ENCODE measurements around the gene KCNJ4. TPM values are rescaled to one million over a fixed set of nuclear protein-coding genes. Genes with fewer than 3 reads are reported as not detected.
"Not testable (repeated sequence)": the region's sequence is repeated elsewhere in the genome, so short reads cannot be mapped to it uniquely, and the experiment has no call there.

Gene KCNJ4
- total RNA-seq, 2 experiments from 2014 or later: not detected

DNA sequence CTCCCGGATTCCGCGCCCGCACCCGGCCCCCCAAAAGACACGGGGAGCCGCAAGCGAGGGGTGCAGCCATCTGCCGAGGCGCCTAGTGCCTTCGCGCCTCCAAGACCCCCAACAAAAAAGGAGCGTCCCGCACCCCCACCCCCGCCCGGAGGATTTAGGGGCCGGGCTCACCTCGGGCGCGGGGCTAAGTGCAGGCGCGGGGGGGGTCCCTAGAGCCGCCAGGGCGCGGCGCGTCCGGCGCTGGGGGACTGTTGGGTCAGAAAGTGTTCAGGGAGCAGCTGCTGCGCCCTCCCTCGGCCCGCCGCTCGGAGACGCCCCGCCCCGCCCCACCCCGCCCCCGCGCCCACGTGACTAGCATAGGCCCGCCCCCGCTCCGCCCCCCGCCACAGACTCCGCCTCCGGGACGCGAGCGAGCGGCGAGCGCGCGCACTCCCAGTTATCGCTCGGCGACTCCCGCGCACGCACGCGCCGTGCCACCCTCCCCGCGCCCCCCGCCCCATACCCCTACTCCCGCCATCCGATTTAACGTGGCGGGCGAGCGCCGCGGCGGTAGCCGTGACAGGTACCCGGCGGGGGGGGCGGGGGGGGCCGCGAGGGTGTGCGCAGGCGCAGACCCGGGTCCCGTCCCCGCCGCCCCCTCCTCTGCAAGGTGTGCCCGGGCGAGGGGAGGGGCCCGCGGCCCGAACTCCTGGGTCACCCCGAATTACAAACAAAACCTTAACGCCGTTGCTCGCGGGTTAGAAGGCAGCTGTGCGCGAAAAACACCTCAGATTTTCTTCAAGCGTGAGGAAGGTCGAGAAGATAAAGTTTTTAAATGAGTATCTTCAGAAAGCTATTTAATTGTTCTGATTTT lies 56.2 kb downstream of the KCNJ4 start:
- Mint-ChIP-seq H3K4me3 (peak overlapping the region; percentile 74), H3K27ac (peak overlapping the region; percentile 74), H3K9me3 (ENCODE audit: low read depth) (no peaks in the 10 kb centered on the region), H3K27me3 (peaks cover 23% of the 10 kb centered on the region), H3K36me3 (no peaks in the 10 kb centered on the region), H3K4me1 (peaks cover 38% of the 10 kb centered on the region)
- CTCF ChIA-PET: interaction anchor here (1.2 to 2.3 kb wide), 2 partner anchors 15 to 347 kb away, joined by 3 to 9 read pairs; no protein-coding TSS in a partner anchor
- ATAC-seq (peak; percentile 80), DNase-seq (peak; percentile 85)

- H3K36me3 Mint-ChIP-seq; H3K9me3 Mint-ChIP-seq (ENCODE audit: low read depth): not testable (repeated sequence)
- H3K27ac Mint-ChIP-seq: peak overlapping the region; percentile 74
- CTCF ChIA-PET: interaction anchor here (2.3 kb wide), 1 partner anchor 346 kb away, joined by 9 read pairs; no protein-coding TSS in a partner anchor
- DNase-seq (peak; percentile 70), ATAC-seq (peak; percentile 46)
- peaks cover 23% of the 10 kb centered on the region for H3K27me3 Mint-ChIP-seq
- peaks cover 43% of the 10 kb centered on the region for H3K4me1 Mint-ChIP-seq
- peak overlapping the region; percentile 74 for H3K4me3 Mint-ChIP-seq
These were observed 56.8 kb downstream of the KCNJ4 start for GRCh38 chr22:38398181-38398608.

DNA sequence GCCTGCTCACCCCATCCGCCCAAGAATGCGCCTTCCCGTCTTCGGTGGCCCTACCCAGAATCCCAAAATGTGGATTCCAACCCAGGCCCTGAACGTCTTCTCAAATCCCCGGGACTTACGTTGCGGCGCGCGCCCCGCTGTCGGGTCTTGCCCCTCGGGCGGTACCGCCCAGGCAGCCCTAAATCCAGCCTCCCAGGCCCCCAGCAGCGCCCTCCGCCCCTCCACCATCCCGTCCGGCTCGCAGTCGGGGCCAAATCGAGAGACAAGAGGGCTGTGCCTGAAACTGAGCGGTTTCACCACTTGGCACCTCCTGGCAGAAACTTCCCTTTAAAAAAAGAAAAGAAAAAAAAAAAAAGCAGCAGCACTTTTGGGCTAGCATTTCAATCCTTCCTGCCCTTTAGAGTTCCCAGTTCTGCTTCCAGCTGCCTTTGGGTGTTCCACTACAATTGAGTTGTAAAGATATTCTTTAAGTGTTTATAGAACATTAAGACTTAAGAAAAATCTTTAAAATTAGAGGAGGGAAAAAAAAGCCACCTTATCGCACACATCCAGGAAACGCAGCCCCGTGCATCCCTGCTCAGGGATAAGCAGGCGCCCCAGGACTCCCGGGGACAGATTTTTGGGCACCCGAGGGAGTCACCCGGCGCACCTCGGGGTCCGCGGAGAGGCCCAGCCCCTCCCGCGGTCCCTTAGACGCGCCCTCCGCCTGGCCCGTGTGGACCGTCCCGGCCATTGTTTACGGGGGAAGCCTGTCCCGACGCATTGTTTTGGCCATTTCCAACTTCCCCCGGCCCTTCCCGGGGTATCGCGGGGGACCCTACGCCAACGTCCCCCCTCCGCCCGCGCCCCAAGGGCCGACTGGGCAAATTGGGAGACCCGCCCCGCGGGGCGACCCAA lies 57.6 kb downstream of the KCNJ4 start:
- no peak for DNase-seq
- peak; percentile 10 for ATAC-seq
- Mint-ChIP-seq H3K27me3 (peaks cover 20% of the 10 kb centered on the region), H3K36me3 (no peaks in the 10 kb centered on the region), H3K27ac (no peak overlapping the region), H3K4me3 (peak overlapping the region; percentile 74), H3K9me3 (ENCODE audit: low read depth) (no peaks in the 10 kb centered on the region), H3K4me1 (peaks cover 50% of the 10 kb centered on the region)
- CTCF ChIA-PET: no interaction called here

- DNase-seq; H3K9me3 Mint-ChIP-seq (ENCODE audit: low read depth); ATAC-seq; H3K36me3 Mint-ChIP-seq: not testable (repeated sequence)
- CTCF ChIA-PET: interaction anchor here (0.6 kb wide), 1 partner anchor 14 kb away, joined by 3 read pairs; no protein-coding TSS in a partner anchor
- peak overlapping the region; percentile 37 for H3K27ac Mint-ChIP-seq
- H3K27me3 Mint-ChIP-seq: peaks cover 18% of the 10 kb centered on the region
- peaks cover 51% of the 10 kb centered on the region for H3K4me1 Mint-ChIP-seq
- peak overlapping the region; percentile 74 for H3K4me3 Mint-ChIP-seq
These were observed 58.4 kb downstream of the KCNJ4 start for GRCh38 chr22:38396440-38397069.

DNA sequence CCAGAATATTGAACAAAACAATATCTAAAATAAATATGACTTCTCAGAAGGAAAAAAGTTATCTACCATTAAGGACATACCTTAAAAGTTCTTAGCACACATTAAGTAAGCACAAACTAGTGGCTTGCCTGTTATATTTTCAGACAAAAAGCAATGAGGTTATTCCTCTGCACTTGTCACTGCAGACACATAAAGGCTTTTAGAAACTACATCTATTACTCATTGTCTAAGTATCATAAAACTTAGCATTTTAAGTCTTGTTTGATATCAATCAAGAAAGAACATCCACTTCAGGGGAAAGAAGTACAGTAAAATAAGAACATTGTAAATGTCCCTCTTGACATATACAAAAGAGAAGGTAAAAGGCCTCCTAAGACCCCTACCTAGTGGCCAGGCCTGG lies 59.1 kb downstream of the KCNJ4 start:
- not testable (repeated sequence) for ATAC-seq; H3K9me3 Mint-ChIP-seq (ENCODE audit: low read depth); DNase-seq; H3K36me3 Mint-ChIP-seq
- CTCF ChIA-PET: interaction anchor here (0.6 kb wide), 1 partner anchor 15 kb away, joined by 3 read pairs; no protein-coding TSS in a partner anchor
- H3K4me3 Mint-ChIP-seq: peak overlapping the region; percentile 43
- H3K27me3 Mint-ChIP-seq: peaks cover 12% of the 10 kb centered on the region
- H3K27ac Mint-ChIP-seq: peak overlapping the region; percentile 37
- peaks cover 55% of the 10 kb centered on the region for H3K4me1 Mint-ChIP-seq

DNA sequence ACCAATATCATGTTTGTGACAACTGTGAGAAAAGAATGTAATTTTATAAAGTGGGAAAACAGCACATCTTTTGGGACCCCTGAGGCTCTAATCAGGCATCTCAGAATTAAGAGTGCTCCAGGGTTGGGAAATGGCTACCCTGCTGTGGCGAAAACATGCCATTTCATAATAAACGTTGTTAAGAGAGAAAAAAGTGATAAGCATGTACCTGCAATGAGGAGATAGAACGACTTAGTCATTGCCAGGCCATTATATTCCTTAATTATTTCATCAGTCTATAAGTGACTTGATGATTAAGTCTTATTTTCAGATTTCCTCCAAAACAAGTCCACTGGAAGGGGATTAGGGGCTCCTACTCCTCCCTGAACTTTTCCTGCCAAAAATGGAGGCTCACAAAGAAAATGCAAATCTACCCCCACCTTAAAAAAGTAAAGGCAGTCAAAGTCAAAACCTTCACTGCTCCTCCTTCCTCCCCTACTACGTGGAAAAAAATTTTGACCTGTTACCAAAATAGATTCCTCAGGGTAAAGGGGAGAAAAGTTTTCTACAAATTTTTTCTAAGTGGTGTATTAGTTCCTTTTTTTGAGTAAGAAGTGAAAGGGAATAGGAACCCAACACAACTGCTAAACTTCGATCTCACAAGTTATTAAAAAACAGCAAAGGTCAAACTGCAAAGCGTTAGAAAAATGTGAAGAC lies 59.9 kb downstream of the KCNJ4 start:
- not testable (repeated sequence) for H3K9me3 Mint-ChIP-seq (ENCODE audit: low read depth)
- peak overlapping the region; percentile 37 for H3K27ac Mint-ChIP-seq

GRCh38 chr22:38389428-38389818 lies 65.6 kb downstream of the KCNJ4 start:
- H3K4me3 Mint-ChIP-seq; H3K36me3 Mint-ChIP-seq; CTCF ChIA-PET; DNase-seq; H3K27me3 Mint-ChIP-seq; H3K27ac Mint-ChIP-seq; ATAC-seq; H3K9me3 Mint-ChIP-seq (ENCODE audit: low read depth): not testable (repeated sequence)
- peaks cover 38% of the 10 kb centered on the region for H3K4me1 Mint-ChIP-seq

More for the DNA sequence above, 59.9 kb downstream of the KCNJ4 start:
- ATAC-seq, DNase-seq, H3K27me3 Mint-ChIP-seq, H3K36me3 Mint-ChIP-seq: not testable (repeated sequence)
- CTCF ChIA-PET: interaction anchor here (1.0 to 1.2 kb wide), 2 partner anchors 15 to 18 kb away, joined by 3 to 5 read pairs; no protein-coding TSS in a partner anchor
- peaks cover 63% of the 10 kb centered on the region for H3K4me1 Mint-ChIP-seq
- H3K4me3 Mint-ChIP-seq: peak overlapping the region; percentile 6

DNA sequence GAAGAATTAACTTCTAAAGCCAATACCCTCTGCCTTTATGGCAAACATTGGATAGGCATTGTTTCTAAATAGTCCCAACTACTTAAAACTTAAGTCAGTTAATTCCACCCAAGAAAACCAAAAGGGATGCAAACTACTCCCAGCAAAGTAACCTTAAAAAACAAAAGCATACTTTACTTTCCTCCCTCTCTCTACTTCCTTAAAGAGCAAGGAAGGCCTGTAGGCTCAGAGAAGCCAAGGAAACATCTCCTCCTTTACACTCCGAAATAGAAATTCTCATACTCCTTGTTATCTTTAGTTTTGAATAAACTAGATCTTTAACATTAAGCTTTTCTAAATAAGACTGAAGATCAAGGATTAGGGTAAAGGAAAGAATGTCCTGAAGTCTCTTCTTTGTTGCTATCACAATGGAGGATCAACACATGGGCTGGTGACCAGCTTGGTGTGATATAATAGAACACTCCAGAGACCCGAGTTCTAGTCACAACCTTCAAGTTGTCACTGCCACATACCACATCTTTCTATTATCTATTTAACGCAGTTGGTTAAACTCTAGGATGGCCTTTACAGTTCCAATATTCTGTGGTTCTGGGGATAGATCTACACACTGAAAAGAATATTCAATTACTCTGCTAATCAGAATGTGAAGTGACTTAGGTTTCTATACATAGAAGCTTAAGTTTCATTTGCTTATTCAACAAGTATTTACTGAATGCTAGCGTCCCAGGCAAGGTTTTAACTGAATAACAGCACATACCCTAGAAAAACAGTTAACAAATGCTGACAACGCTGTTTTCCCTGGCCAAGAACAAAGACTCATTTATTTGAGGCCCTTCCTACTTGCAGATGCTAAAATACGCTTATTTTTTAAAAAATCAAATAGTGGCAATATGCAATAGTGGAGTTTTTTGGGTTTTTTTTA lies 66.2 kb downstream of the KCNJ4 start:
- DNase-seq; H3K4me3 Mint-ChIP-seq; CTCF ChIA-PET; ATAC-seq; H3K27ac Mint-ChIP-seq; H3K36me3 Mint-ChIP-seq; H3K27me3 Mint-ChIP-seq; H3K9me3 Mint-ChIP-seq (ENCODE audit: low read depth): not testable (repeated sequence)
- H3K4me1 Mint-ChIP-seq: peaks cover 33% of the 10 kb centered on the region

- ATAC-seq, H3K4me3 Mint-ChIP-seq, H3K27ac Mint-ChIP-seq: not testable (repeated sequence)
These were observed 68.1 kb downstream of the KCNJ4 start for GRCh38 chr22:38386918-38387317.

DNA sequence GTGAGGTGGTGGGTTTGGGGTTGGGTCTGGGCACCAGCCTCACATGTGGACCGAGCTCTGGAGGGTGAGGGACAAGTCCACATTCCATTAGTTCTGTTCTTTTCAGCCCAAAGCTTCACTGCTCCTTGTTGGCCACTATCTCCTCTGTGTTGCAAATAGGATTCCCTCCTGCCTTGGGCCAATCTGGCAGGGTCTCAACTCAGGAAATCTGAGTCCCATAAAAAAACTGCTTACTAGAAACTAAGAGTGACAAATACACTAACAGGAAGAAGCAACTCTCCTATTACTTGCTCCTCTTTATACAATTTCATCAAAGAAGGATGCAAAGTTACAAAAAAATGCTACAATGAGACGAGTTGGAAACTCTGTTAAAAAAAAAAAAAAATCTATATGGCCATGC lies 71.6 kb downstream of the KCNJ4 start:
- no peak for ATAC-seq
- Mint-ChIP-seq H3K27me3 (peaks cover 2% of the 10 kb centered on the region), H3K4me3 (no peak overlapping the region), H3K4me1 (peaks cover 4% of the 10 kb centered on the region), H3K9me3 (ENCODE audit: low read depth) (no peaks in the 10 kb centered on the region), H3K27ac (no peak overlapping the region), H3K36me3 (peaks cover 8% of the 10 kb centered on the region)
- no peak for DNase-seq
- CTCF ChIA-PET: no interaction called here

More at GRCh38 chr22:38386918-38387317, 68.1 kb downstream of the KCNJ4 start:
- peaks cover 22% of the 10 kb centered on the region for H3K4me1 Mint-ChIP-seq
- CTCF ChIA-PET; DNase-seq; H3K27me3 Mint-ChIP-seq; H3K36me3 Mint-ChIP-seq; H3K9me3 Mint-ChIP-seq (ENCODE audit: low read depth): not testable (repeated sequence)

DNA sequence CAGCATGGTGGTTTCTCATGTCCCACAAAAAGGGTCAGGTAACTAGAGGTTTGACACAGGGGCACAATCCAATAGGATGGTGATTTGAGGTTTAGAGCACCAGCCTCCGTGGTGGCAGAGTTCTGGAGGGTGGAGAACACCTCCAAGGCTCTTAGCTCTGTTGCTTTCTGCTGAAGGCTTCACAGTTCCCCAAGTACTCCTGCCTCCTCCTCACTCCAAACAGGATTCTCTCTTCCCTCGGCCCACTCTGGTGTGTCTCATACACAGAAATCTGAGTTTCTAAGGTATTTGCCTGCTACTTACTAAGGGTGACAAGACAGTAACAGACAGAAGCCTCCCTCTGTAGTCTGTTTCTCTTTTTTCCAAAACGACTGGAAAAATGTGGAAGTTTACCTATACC lies 73.6 kb downstream of the KCNJ4 start:
- H3K27me3 Mint-ChIP-seq: not testable (repeated sequence)

More for the DNA sequence above, 73.6 kb downstream of the KCNJ4 start:
- CTCF ChIA-PET; H3K9me3 Mint-ChIP-seq (ENCODE audit: low read depth); H3K4me1 Mint-ChIP-seq; H3K36me3 Mint-ChIP-seq; H3K4me3 Mint-ChIP-seq; ATAC-seq; DNase-seq; H3K27ac Mint-ChIP-seq: not testable (repeated sequence)

All from activated CD8-positive, alpha-beta memory T cell treated with anti-CD3 and anti-CD28 coated beads, Interleukin-2, amount 10 ng/mL, durations not matched to agents 7 days and 5 days (primary cell).